Skeletal muscle cell (primary cell): ENCODE results near the gene CELF3.
A peak's percentile ranks its signal among the peaks of the same experiment; 100 is the strongest.
"Not testable (repeated sequence)": the region's sequence is repeated elsewhere in the genome, so short reads cannot be mapped to it uniquely, and the experiment has no call there.

ENCODE experiments used
- DNase-seq: peaks from one replicate; pipeline ENCODE4 v3.0.0-alpha.2; 2010; ENCODE audit warnings: low read depth
- H3K4me3 ChIP-seq: 2 replicates; pipeline ENCODE4 v1.5.1; 2011; ENCODE audit warnings: low read depth, mild to moderate bottlenecking, control low read depth, low read length, moderate library complexity

Gene CELF3

DNA sequence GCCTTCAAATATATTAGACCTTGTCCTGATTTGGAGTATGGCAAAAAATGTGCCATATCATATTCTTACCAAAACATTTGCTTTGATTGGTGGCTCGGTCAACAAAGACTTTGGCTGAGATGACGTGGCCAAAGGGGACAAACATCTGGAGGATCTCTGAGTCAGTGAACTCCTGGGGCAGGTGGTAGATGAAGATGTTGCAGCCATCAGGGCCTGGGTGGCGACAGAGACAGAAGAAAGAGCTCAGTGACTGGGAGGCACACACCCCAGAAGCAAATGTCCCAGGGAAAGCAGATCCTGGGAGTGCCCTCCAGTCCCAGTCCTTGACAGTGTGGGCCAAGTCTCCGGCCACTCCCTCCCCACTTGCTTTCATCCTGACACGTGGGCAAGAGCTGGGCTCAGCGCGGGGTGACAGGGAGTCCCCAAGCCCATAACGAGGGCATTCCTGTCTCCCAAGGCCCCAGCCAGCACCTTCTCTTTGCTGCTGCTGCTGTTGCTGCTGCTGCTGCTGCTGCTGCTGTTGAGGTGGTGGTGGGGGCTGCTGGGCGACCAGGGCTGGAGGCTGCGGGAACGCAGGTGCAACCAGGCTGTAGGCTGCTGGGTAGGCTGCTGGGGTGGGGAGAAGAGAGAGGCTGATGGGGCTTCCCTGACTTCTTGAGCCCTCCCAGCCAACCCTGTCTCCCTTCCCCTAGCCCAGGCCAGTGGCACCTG, 10.7 kb downstream of the CELF3 start:
- H3K4me3 ChIP-seq: no peak overlapping the region
- DNase-seq: no peak

DNA sequence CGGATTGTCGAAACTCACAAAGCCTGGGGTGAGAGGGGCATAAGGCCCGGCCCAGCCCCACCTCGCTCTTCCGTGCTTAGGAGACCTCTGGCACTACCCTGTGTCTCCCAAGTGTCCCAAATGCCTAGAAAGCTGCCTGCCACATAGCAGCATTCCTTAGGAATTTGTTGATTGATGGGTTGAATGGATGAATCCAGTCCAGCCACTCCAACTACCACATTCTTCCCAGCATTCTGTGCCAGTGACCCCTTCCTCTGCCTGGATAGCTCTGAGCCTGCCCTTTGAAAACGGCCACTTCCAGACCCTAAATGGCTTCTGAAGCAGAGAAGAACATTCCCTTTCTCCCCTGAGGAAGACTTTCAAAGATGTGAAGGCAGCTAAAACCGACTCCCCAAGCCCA, 11.5 kb downstream of the CELF3 start:
- DNase-seq: no peak
- no peak overlapping the region for H3K4me3 ChIP-seq

- no peak overlapping the region for H3K4me3 ChIP-seq
- DNase-seq: no peak
Measured at GRCh38 chr1:151704246-151704645, 12.4 kb downstream of the CELF3 start.

DNA sequence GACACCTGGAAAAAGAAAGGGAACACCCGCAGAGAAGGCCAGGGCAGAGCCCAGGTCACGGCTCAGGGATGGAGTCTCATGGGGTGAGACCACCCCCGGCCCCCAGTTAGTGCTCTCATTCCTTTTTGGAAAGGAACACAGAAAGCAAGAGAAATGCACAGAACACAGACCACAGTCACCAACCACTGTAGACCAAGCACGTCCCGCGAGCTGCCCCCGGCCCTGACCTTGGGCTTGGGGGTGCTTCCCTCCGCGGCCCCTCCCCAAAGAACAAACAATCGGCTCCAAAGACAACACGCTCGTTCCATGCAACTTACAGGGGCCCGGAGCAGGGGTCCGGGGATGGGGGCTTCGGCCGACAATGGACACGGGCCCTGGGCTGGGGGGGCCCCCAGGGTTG, 12.8 kb downstream of the CELF3 start:
- no peak overlapping the region for H3K4me3 ChIP-seq
- no peak for DNase-seq

- H3K4me3 ChIP-seq: no peak overlapping the region
- DNase-seq: no peak
Measured at GRCh38 chr1:151702936-151703335, 13.7 kb downstream of the CELF3 start.

- H3K4me3 ChIP-seq: no peak overlapping the region
- no peak for DNase-seq
Measured at GRCh38 chr1:151701515-151701914, 15.1 kb downstream of the CELF3 start.

- no peak overlapping the region for H3K4me3 ChIP-seq
- DNase-seq: no peak
Measured at GRCh38 chr1:151693057-151693651, 23.4 kb downstream of the CELF3 start.

GRCh38 chr1:151692226-151692625, 24.4 kb downstream of the CELF3 start:
- no peak for DNase-seq
- no peak overlapping the region for H3K4me3 ChIP-seq

GRCh38 chr1:151689494-151689893, 27.1 kb downstream of the CELF3 start:
- no peak overlapping the region for H3K4me3 ChIP-seq
- no peak for DNase-seq

DNA sequence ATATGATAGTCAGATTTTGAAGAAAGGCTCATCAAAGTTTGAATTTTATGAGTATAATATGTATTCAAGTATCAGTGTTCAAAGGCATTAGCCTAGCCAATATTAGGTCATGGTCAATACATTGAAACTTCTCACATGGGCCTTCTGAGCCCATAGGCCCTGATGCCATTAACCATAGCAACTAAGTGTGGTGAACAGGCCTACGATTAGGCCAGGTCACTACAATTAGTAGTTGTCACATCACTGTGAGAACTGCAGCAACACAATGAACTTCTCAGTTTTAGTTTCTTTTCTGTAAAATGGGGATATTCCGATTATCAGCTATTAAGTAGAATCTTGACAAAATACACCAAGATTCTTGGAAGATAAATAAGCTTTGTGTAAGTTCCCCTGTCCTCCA, 30.0 kb downstream of the CELF3 start:
- no peak for DNase-seq
- H3K4me3 ChIP-seq: no peak overlapping the region

DNA sequence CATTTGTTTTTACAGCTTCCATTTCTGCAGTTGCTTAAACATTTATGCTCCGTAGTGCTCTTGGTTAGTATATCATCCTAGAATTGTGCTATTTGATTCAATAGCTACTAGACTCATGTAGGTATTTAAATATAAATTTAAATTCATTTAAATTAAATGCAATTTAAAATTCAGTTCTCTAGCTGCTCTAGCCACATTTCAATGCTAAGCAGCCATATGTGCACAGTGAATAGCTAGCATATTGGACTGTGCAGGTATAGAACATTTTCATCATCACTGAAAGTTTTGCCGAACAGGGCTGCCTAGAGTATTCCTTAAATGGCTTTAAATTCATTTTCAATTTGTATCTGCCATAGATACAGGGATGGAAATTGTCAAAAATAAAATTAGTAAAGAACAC, 32.5 kb downstream of the CELF3 start:
- DNase-seq: no peak
- no peak overlapping the region for H3K4me3 ChIP-seq

DNA sequence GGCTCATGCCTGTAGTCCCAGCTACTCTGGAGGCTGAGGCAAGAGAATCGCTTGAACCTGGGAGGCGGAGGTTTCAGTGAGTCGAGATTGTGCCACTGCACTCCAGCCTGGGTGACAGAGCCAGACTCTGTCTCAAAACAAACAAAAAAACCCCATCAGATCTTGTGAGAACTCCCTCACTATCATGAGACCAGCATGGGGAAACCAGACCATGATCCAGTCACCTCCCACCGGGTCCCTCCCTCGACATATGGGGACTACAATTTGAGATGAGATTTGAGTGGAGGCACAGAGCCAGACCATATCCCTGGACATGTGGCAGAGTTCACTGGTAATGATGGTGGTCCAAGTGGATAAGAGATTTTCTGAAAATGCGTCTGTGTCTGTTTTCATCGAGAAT, 33.7 kb downstream of the CELF3 start:
- not testable (repeated sequence) for DNase-seq, H3K4me3 ChIP-seq

- H3K4me3 ChIP-seq: no peak overlapping the region
- DNase-seq: no peak
Measured at GRCh38 chr1:151681923-151682322, 34.7 kb downstream of the CELF3 start.

DNA sequence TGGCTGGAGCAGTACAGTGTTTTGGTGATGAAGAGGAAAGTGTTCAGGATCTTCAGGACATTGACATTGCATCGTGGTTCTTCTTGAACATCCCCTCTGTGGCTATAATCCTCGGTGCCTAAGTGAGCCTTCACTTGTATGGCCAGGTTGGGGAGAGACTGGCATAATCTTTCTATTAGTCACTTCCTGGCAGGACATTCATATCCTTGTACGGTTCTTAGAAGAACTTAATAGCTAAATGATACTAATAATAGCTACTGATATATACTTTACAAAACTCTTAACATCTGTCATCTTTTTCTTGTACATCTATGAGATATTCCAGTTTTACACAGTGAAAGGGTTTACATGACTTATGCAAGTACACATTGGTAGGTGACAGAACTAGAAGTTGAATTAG, 35.8 kb downstream of the CELF3 start:
- peak; percentile 49 for DNase-seq

GRCh38 chr1:151680391-151680790, 36.2 kb downstream of the CELF3 start:
- H3K4me3 ChIP-seq: no peak overlapping the region
- no peak for DNase-seq

More for the DNA sequence above, 35.8 kb downstream of the CELF3 start:
- no peak overlapping the region for H3K4me3 ChIP-seq

GRCh38 chr1:151673407-151673806, 43.2 kb downstream of the CELF3 start:
- no peak overlapping the region for H3K4me3 ChIP-seq
- no peak for DNase-seq

DNA sequence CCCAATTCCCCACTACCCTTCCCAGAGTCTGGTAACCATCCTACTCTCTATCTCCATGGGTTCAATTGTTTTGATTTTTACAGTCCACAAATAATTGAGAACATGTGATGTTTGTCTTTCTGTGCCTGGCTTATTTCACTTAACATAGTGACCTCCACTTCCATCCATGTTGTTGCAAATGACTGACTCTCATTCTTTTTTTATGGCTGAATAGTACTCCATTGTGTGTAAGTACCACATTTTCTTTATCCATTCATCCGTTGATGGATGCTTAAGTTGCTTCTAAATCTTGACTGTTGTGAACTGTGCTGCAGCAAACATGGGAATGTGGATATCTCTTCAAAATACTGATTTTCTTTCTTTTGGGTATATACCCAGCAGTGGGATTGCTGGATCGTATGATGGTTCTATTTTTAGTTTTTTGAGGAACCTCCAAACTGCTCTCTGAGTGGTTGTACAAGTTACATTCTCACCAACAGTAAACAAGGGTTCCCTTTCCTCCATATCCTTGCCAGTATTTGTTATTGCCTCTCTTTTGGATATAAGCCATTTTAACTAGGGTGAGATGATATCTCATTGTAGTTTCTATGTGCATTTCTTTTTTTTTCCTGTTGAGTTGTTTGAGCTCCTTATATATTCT, 46.4 kb downstream of the CELF3 start:
- H3K4me3 ChIP-seq, DNase-seq: not testable (repeated sequence)

DNA sequence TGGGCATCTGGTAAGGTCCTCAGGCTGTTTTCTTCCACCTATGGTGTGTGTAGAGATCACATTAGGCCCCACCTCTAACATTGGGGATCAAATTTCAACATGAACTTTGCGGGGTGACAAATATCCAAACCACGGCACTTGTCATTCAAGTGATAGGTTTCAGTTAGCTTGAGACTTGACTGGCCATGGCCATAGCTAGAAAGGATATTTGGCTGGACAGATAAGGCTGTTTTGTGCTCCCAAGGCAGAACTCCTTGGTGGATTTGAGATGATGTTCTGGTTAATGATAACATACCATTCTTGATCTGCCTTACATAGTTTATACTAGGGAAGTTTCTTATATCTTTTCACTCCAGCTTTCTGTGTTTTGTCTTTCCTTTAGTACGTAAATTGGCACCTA, 48.5 kb downstream of the CELF3 start:
- no peak overlapping the region for H3K4me3 ChIP-seq
- DNase-seq: no peak

GRCh38 chr1:151661751-151662150, 54.9 kb downstream of the CELF3 start:
- no peak for DNase-seq
- H3K4me3 ChIP-seq: no peak overlapping the region

DNA sequence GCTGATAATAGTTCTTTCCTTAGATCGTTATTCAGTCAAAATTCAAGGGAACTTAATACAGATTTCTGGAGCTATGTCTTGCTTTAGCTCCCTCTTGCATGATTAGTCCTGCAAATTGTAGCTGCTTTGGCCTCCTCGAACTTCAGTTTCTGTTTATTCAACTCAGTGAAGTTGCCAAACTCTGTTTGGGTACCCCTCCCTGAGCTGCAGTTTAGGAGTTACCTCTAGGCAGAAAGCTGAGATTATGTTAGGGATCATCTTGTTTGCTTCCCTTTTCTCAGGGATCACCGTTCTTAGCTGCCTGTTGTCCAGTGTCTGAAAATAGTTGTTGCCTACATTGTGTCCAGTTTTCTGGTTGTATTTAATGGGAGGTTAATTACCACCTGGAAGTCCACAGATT, 61.2 kb downstream of the CELF3 start:
- no peak overlapping the region for H3K4me3 ChIP-seq
- no peak for DNase-seq

DNA sequence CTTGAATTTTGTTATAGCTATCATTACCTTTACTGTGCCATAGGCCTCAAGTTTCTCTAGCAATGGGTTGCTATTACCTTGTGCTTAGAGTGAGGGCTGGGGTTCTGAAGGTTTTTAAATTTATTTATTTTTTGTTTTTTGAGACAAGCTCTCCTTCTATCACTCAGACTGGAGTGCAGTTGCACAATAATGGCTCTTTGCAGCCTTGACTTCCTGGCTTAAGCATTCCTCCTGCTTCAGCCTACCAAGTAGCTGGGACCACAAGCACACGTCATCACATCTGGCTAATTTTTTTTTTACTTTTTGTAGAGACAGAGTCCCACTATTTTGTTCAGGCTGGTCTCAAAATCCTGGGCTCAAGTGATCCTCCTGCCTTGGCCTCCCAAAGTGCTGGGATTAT, 63.2 kb downstream of the CELF3 start:
- DNase-seq: peak; percentile 37
- no peak overlapping the region for H3K4me3 ChIP-seq
